Germinal center (tissue), 1 donor: ENCODE data around the gene MAPK1.
A peak's percentile ranks its signal among the peaks of the same experiment; 100 is the strongest.
"Not testable (repeated sequence)": the region's sequence is repeated elsewhere in the genome, so short reads cannot be mapped to it uniquely, and the experiment has no call there.

Experiments
- DNase-seq: peaks from one replicate; pipeline ENCODE4 v3.0.0; 2012; ENCODE audit warnings: mixed read lengths, low spot score

The MAPK1 gene

GRCh38 chr22:21754523-21754922 lies 112.9 kb downstream of the MAPK1 start:
- peak; percentile 75 for DNase-seq

DNA sequence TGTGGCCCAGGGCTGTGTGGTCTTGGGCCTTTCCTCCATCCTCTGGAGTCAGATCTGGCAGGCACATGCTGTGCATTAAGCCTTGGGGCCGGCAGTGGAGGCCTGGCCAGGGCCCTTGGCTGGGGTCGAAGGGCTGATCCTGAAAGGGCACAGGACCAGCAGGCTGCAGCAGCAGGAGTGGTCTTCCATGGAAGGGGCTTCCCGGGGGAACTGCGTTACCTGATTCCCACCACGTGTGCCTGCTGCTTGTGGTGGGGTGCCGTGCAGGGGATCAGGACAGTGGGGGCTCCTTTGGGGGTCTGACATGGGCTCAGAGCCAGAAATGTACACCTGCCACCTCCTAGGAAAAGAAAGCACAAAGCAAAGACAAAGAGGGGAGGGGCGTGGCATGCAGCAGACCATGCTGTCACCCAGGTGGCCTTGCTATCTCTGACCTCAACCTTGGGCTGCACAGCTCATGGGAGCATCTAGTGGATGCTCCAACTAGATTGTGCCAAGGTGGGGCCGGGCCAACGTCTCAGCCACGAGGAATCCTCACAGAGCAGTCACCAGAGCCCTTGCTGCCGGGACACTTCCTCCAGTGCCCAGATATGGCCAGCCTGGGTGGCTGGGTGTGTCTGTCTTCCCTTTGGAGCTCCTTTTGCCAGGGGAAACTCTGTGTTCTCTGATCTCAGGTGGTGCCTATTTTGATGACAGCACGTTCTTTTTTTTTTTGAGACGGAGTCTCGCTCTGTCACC lies 113.9 kb downstream of the MAPK1 start:
- no peak for DNase-seq

GRCh38 chr22:21752276-21752675 lies 115.2 kb downstream of the MAPK1 start:
- DNase-seq: no peak

DNA sequence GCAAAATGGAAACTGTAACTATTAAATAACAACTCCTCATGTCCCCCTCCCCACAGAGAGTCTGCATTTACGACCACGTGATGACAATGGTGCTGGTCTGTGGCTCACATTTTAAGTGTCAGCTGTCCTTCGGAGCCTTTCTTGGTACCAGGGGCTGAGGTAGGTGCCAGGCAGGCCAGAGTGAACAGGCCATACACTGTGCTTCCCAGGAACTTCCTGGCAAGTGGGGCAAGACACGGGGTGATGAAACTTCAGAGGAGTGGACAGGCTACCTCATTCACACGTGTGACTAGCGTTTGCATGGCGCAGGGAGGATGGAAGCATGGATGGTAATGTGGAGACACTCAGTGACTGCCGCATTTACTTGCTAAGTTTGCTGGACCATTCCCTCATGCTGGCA lies 121.5 kb downstream of the MAPK1 start:
- DNase-seq: no peak

DNA sequence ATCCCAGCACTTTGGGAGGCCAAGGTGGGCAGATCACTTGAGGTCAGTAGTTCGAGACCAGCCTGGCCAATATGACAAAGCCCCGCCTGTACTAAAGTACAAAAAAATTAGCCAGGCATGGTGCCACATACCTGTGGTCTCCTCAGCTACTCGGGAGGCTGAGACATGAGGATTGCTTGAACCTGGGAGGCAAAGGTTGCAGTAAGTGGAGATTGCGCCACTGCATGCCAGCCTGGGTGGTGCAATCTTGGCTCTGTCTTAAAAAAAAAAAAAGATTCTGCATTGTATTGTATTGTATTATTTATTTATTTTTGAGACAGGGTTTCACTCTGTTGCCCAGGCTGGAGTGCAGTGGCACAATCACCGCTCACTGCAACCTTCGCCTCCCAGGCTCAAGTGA lies 122.5 kb downstream of the MAPK1 start:
- not testable (repeated sequence) for DNase-seq

- no peak for DNase-seq
These were observed 125.7 kb downstream of the MAPK1 start for GRCh38 chr22:21741790-21742189.

DNA sequence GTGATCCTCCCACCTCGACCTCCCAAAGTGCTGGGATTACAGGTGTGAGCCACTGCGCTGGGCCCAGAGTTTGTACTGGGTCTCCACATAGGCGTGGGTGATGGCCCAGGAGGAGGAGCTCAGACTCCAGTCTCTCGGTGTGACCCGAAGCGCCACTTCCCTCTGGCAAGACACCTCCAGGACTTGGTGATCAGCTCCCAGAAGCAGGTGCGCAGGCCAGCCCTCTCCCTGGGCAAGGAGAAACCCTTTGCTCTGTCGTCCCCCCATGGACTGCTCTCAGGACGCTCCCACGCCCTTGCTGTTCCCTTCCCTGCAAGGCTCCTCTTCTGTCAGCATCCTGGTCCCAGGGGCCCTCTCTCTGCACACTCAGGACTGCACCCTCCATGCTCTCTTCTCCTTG lies 126.4 kb downstream of the MAPK1 start:
- no peak for DNase-seq

GRCh38 chr22:21739828-21740377 lies 127.5 kb downstream of the MAPK1 start:
- DNase-seq: no peak

- no peak for DNase-seq
These were observed 128.5 kb downstream of the MAPK1 start for GRCh38 chr22:21738966-21739365.

DNA sequence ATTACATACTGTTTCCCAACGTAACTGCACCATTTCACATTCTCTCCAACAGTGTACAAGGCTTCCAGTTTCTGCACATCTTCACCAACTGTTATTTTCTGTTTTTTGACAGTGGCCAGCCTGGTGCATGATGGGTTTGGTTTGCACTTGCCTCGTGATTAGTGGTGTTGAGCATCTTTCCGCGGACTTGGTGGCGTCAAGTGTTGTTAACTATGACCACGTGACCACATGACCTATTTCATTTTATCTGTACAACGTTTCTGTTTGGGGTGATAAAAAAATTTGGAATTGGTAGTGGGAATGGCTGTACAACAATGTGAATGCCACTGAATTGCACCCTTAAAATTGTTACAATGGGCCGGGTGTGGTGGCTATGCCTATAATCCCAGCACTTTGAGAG lies 129.4 kb downstream of the MAPK1 start:
- DNase-seq: no peak

- DNase-seq: no peak
These were observed 130.5 kb downstream of the MAPK1 start for GRCh38 chr22:21736948-21737347.

DNA sequence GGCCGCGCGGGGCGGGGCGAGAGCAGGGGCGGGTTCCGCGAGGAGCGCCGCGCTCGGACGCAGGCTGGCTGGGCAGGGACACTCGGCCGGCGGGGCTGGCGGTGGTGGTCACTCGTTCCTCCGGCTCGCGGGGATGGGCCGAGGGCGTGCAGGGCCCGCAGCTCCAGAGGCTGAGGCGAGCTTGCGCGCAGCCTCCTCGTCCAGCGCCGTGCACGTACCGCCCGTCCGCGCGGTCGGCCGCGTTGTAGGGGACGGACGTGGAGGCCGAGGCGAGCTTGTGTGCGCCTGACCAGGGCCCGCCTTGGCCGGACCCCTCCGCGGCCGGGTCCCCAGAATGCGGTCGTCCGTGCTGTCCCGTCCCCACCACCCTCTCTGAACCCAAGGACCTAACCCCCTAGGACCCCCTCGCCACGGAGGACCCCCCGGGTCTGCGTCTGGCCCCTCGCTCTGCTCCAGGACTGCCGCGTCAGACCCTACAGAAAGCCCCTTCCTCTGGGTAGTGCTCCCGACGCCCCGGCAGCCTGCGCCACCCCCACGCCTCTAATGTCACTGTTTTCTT lies 131.3 kb downstream of the MAPK1 start:
- no peak for DNase-seq

- DNase-seq: peak; percentile 97
These were observed 132.0 kb downstream of the MAPK1 start, which contains the start of gene YPEL1 for GRCh38 chr22:21735200-21736083. YPEL1 (minus strand) TSS chr22:21735794; CDS start chr22:21710744, 25,050 bp downstream.

DNA sequence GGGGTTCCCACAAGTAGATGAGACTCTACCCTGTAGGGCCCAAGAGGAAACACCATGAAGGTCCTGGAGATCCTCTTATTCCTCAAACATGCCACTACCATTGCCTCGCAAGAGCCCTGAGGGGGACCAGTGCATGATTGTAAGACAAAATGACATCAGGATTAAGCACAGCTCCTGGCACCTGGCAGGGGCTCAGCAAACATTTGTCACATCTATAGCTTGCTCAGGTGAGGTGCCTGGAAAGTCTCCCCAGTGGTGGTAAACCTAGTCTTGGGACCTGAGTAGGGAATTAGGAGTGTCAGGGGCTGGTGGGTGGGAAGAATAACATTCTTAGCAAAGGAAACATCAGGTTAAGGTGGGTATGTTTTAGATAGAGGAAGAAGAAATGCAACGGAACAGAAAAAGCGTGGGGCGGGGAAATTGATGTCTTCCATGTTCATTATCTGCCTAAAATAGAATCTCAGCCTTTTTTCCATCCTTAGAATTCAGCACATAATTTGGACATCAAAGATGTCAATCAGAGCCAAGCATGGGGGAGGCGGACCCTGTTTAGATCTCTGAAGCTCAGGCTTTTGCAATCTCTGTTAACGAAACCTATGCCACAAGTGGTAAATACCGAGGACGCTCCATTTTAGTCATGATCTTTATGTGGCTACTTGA lies 132.8 kb downstream of the MAPK1 start:
- no peak for DNase-seq

DNA sequence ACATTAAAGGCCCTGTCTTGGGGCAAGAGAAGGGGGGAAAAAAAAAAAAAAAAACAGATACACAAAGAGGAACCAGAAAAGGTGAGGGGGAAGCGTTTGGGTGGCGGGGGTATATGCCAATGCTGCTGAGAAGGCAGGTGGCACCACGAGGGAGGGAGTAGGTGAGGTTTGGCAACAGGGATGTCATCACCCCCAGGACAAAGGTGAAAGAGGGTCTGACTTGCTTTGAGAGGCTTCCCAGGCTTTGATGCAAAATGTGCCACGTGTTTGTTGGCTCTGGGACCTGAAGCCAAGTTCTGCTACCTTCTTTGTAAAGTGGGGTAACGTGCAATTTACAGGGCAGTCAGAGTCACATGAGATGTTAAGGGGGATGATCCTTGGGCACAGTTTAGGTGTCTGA lies 135.9 kb downstream of the MAPK1 start:
- DNase-seq: no peak

- DNase-seq: no peak
These were observed 136.7 kb downstream of the MAPK1 start for GRCh38 chr22:21730535-21731308.

DNA sequence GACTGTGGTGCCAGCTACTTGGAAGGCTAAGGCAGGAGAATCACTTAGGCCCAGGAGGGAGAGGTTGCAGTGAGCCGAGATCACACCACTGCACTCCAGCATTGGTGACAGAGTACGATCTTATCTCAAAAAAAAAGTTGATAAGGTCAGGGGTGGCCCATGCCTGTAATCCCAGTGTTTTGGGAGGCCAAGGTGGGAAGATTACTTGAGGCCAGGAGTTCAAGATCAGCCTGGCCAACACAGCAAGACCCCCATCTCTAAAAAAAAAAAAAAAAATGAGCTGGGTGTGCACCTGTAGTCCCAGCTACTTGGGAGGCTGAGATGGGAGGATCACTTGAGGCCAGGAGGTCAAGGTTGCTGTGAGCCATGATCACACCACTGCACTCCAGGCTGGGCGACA lies 138.3 kb downstream of the MAPK1 start:
- DNase-seq: not testable (repeated sequence)

DNA sequence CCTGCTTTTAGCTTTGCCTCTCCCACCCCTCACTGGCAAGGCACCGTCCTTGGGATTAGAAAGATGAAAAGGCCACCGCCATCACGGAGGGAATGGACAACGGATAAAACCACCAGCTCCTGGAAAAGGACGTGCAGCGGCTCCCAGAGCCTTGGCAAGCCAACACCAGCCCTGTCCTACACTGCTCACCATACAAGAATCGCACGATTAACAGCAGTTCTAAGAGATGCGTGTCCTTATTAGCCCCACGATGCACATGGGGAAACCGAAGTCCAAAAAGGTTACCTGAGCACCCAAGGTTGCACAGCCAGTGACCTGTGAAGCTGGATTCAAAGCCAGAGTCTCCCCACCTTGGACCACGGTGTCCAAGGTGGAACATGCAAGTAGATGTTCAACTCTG lies 139.2 kb downstream of the MAPK1 start:
- no peak for DNase-seq

DNA sequence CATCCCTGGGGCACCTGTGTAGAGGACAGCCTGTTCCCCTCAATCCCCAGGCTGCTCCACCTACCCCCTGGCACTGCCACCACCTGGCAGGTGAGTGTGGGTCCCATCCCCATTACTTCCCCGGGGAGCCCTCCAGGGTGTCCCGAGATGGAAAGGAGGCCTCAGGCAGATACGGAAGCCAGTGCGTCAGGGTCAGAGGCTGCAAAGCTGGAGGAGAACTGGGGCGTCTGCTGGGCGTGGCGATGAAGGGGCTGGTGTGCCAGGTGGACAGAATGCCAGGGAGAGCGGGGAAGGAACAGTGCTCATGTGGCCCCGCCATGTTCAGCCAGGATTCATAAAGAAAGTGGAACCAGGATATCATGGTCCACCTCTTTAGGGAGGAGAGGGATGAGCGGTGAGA lies 139.7 kb downstream of the MAPK1 start:
- no peak for DNase-seq

- DNase-seq: no peak
These were observed 140.3 kb downstream of the MAPK1 start for GRCh38 chr22:21727159-21727558.

GRCh38 chr22:21726650-21727049 lies 140.8 kb downstream of the MAPK1 start:
- DNase-seq: peak; percentile 52
